Chondrocyte (in vitro differentiated cells): ENCODE data around the gene BCL7A. TPM values are rescaled to one million over a fixed set of nuclear protein-coding genes. Genes with fewer than 3 reads are reported as not detected.
"Not testable (repeated sequence)": the region's sequence is repeated elsewhere in the genome, so short reads cannot be mapped to it uniquely, and the experiment has no call there.

Source experiments
- DNase-seq: peaks from one replicate; pipeline ENCODE4 v3.0.0; 2021; ENCODE audit warnings: mixed read lengths, low spot score
- H3K27ac Mint-ChIP-seq: one replicate; pipeline ENCODE4 v1.8.0; 2021; ENCODE audit warnings: mild to moderate bottlenecking, moderate library complexity, mixed read lengths; ENCODE audit not compliant: unreplicated experiment
- H3K27me3 Mint-ChIP-seq: 2 replicates; pipeline ENCODE4 v1.8.0; 2021; ENCODE audit warnings: low read depth, mixed read lengths
- H3K36me3 Mint-ChIP-seq: 2 replicates; pipeline ENCODE4 v1.8.0; 2021; ENCODE audit warnings: low read depth, mixed read lengths
- H3K4me1 Mint-ChIP-seq: 2 replicates; pipeline ENCODE4 v1.8.0; 2021; ENCODE audit warnings: low read depth, mild to moderate bottlenecking, mixed read lengths
- H3K4me3 Mint-ChIP-seq: one replicate; pipeline ENCODE4 v1.8.0; 2021; ENCODE audit warnings: mild to moderate bottlenecking, moderate library complexity, mixed read lengths; ENCODE audit not compliant: unreplicated experiment
- H3K9me3 Mint-ChIP-seq: 2 replicates; pipeline ENCODE4 v1.8.0; 2021; ENCODE audit warnings: low read depth, mixed read lengths
- CTCF ChIP-seq: fragments of 200-600 bp; sonication (generic); IDR thresholded peaks from 2 replicates; pipeline ENCODE4 v1.5.0; 2021; ENCODE audit warnings: antibody characterized with exemption, mild to moderate bottlenecking, moderate library complexity
- total RNA-seq: library from RNA; stranded (reverse); gene quantifications from 3 replicates; pipeline ENCODE4 v1.2.1, GENCODE V29; 2021

Gene BCL7A
- total RNA-seq, 1 donor from 2014 or later, result 10.0 TPM

GRCh38 chr12:121980892-121981272, 40.8 kb upstream of the BCL7A start:
- H3K36me3 Mint-ChIP-seq, result no peaks in the 10 kb centered on the region
- DNase-seq, result no peak
- H3K4me3 Mint-ChIP-seq, result no peak overlapping the region
- no peak overlapping the region for H3K27ac Mint-ChIP-seq
- no peak for TF ChIP-seq CTCF
- peaks cover 6% of the 10 kb centered on the region for H3K4me1 Mint-ChIP-seq
- H3K9me3 Mint-ChIP-seq, result no peaks in the 10 kb centered on the region
- H3K27me3 Mint-ChIP-seq, result no peaks in the 10 kb centered on the region

- Mint-ChIP-seq H3K4me3 (no peak overlapping the region), H3K27me3 (no peaks in the 10 kb centered on the region), H3K9me3 (no peaks in the 10 kb centered on the region), H3K36me3 (no peaks in the 10 kb centered on the region), H3K4me1 (peaks cover 6% of the 10 kb centered on the region), H3K27ac (no peak overlapping the region)
- DNase-seq, result no peak
- TF ChIP-seq CTCF, result no peak
These were observed 40.2 kb upstream of the BCL7A start for GRCh38 chr12:121981456-121981855.

GRCh38 chr12:121982950-121983349, 38.7 kb upstream of the BCL7A start:
- Mint-ChIP-seq H3K36me3 (no peaks in the 10 kb centered on the region), H3K27ac (no peak overlapping the region), H3K27me3 (no peaks in the 10 kb centered on the region), H3K4me1 (peaks cover 6% of the 10 kb centered on the region), H3K9me3 (no peaks in the 10 kb centered on the region), H3K4me3 (no peak overlapping the region)
- no peak for DNase-seq
- TF ChIP-seq CTCF, result no peak

GRCh38 chr12:121983536-121984210, 38.0 kb upstream of the BCL7A start:
- H3K36me3 Mint-ChIP-seq, result no peaks in the 10 kb centered on the region

GRCh38 chr12:121986489-121987245, 35.0 kb upstream of the BCL7A start:
- TF ChIP-seq CTCF, result no peak
- Mint-ChIP-seq H3K36me3 (no peaks in the 10 kb centered on the region), H3K9me3 (no peaks in the 10 kb centered on the region)

More at GRCh38 chr12:121983536-121984210, 38.0 kb upstream of the BCL7A start:
- Mint-ChIP-seq H3K27me3 (no peaks in the 10 kb centered on the region), H3K4me1 (peaks cover 6% of the 10 kb centered on the region), H3K27ac (no peak overlapping the region), H3K4me3 (no peak overlapping the region), H3K9me3 (no peaks in the 10 kb centered on the region)
- no peak for TF ChIP-seq CTCF
- DNase-seq, result no peak

DNA sequence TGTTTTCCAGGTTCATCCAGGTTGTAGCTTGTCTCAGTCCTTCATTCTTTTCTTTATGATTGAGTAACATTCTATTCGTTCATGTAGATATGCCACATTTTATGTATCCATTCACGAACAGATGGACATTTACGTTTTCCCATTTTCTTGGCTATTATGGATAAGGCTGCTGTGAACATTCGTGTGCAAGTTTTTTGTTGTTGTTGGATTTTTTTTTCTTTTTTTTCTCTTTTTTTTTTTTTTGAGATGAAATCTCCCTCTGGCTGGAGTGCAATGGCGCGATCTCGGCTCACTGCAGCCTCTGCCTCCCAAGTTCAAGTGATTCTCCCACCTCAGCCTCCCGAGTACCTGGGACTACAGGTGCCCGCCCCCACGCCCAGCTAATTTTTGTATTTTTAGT, 33.2 kb upstream of the BCL7A start:
- H3K9me3 Mint-ChIP-seq, H3K27ac Mint-ChIP-seq, H3K27me3 Mint-ChIP-seq: not testable (repeated sequence)

More at GRCh38 chr12:121986489-121987245, 35.0 kb upstream of the BCL7A start:
- peak; percentile 37 for DNase-seq
- no peaks in the 10 kb centered on the region for H3K27me3 Mint-ChIP-seq
- H3K4me1 Mint-ChIP-seq, result peaks cover 2% of the 10 kb centered on the region
- no peak overlapping the region for H3K27ac Mint-ChIP-seq
- H3K4me3 Mint-ChIP-seq, result no peak overlapping the region

More for the DNA sequence above, 33.2 kb upstream of the BCL7A start:
- H3K4me1 Mint-ChIP-seq, result peaks cover 10% of the 10 kb centered on the region
- DNase-seq, H3K36me3 Mint-ChIP-seq, H3K4me3 Mint-ChIP-seq: not testable (repeated sequence)
